Measurements from ENCODE around the gene SERPINA9.

DNA sequence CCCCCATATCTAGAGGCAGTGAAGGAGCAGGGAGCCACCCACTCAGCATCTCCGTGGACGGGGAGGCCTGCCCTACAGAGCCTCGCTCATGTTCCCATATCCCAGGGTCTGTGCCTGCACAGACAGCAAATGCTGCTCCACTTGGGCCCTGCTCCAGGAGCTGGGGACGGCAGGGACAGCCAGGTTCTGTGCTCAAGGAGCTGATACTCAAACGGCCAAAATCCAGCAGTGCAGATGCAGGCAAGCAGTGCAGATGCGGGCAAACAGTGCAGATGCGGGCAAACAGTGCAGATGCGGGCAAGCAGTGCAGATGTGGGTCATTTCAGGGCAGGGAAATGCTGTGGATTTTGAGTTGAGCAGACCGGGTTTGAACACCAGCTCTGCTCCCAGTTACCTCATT is 39.4 kb upstream of the SERPINA9 start:
- TF ChIP-seq, protein P1, sequence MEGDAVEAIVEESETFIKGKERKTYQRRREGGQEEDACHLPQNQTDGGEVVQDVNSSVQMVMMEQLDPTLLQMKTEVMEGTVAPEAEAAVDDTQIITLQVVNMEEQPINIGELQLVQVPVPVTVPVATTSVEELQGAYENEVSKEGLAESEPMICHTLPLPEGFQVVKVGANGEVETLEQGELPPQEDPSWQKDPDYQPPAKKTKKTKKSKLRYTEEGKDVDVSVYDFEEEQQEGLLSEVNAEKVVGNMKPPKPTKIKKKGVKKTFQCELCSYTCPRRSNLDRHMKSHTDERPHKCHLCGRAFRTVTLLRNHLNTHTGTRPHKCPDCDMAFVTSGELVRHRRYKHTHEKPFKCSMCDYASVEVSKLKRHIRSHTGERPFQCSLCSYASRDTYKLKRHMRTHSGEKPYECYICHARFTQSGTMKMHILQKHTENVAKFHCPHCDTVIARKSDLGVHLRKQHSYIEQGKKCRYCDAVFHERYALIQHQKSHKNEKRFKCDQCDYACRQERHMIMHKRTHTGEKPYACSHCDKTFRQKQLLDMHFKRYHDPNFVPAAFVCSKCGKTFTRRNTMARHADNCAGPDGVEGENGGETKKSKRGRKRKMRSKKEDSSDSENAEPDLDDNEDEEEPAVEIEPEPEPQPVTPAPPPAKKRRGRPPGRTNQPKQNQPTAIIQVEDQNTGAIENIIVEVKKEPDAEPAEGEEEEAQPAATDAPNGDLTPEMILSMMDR (IDR thresholded peaks at IDR 0.05; ENCODE audit: insufficient read depth, low read length, poor library complexity, severe bottlenecking) = no peak
- TF ChIP-seq EZH2phosphoT487 (conservative IDR thresholded peaks at IDR 0.05; ENCODE audit: low read length) = no peak

Data from SU-DHL-6 (cell line).